Stomach (tissue), 4 donors: ENCODE results near the gene KDR.

Source experiments
- EP300 ChIP-seq: sonication (generic); formaldehyde crosslinking; IDR thresholded peaks from one replicate; pipeline ENCODE4 v1.6.1; 2017; ENCODE audit warnings: antibody characterized with exemption
- POLR2A ChIP-seq, 4 donors: fragments of 450-650 bp; IDR thresholded peaks; one replicate each; pipeline ENCODE4 v1.6.1; 2016; ENCODE audit warnings: antibody characterized with exemption in 4 of 4, control low read depth in 2 of 4, mild to moderate bottlenecking in 1 of 4, moderate library complexity in 1 of 4
- POLR2AphosphoS5 ChIP-seq, 3 donors: sonication (generic); formaldehyde crosslinking; IDR thresholded peaks; one replicate each; pipeline ENCODE4 v1.6.1; 2016; ENCODE audit warnings: antibody characterized with exemption in 3 of 3
- TF ChIP-seq, protein P1 (sequence below), 7 experiments: fragments of 450-650 bp in 4 of 7; fragments of 200-600 bp in 3 of 7; sonication (generic) in 3 of 7; IDR thresholded peaks; one replicate each; pipeline ENCODE4 v1.5.1; 2016 to 2019; ENCODE audit warnings: antibody characterized with exemption in 7 of 7, control low read depth in 2 of 7, mild to moderate bottlenecking in 1 of 7

GRCh38 chr4:55074386-55074785, 51.0 kb downstream of the KDR start:
- TF ChIP-seq, protein P1, sequence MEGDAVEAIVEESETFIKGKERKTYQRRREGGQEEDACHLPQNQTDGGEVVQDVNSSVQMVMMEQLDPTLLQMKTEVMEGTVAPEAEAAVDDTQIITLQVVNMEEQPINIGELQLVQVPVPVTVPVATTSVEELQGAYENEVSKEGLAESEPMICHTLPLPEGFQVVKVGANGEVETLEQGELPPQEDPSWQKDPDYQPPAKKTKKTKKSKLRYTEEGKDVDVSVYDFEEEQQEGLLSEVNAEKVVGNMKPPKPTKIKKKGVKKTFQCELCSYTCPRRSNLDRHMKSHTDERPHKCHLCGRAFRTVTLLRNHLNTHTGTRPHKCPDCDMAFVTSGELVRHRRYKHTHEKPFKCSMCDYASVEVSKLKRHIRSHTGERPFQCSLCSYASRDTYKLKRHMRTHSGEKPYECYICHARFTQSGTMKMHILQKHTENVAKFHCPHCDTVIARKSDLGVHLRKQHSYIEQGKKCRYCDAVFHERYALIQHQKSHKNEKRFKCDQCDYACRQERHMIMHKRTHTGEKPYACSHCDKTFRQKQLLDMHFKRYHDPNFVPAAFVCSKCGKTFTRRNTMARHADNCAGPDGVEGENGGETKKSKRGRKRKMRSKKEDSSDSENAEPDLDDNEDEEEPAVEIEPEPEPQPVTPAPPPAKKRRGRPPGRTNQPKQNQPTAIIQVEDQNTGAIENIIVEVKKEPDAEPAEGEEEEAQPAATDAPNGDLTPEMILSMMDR (IDR thresholded peaks at IDR 0.05): no peak
- no peak for TF ChIP-seq POLR2A (IDR thresholded peaks at IDR 0.05)
- TF ChIP-seq EP300: no peak
- no peak for TF ChIP-seq POLR2AphosphoS5 (IDR thresholded peaks at IDR 0.05)
